Kidney (tissue), 14 donors: Measurements from ENCODE around the gene HLX. TPM values are rescaled to one million over a fixed set of nuclear protein-coding genes. Genes with fewer than 3 reads are reported as not detected.

ENCODE experiments used
- DNase-seq, 5 donors: peaks; one replicate each; pipeline ENCODE4 v3.0.0-alpha.2; 2013 to 2020
- FAIRE-seq: peaks from 2 replicates; lab custom pipeline; 2012; peaks lifted over from hg19 to GRCh38; lab: Jason Lieb, UNC
- H3K27ac ChIP-seq, 2 donors: one replicate each; pipeline ENCODE4 v1.7.0; 2013; ENCODE audit warnings: low read depth in 2 of 2, low read length in 2 of 2, inconsistent platforms in 1 of 2
- H3K27me3 ChIP-seq: one replicate; pipeline ENCODE4 v1.7.1; 2013; ENCODE audit warnings: low read length, inconsistent platforms; ENCODE audit not compliant: control insufficient read depth, insufficient read depth
- H3K36me3 ChIP-seq, 3 donors: one replicate each; pipeline versions ENCODE4 v1.7.0 to v1.7.1; 2013; ENCODE audit warnings: low read length in 3 of 3, control low read depth in 1 of 3, inconsistent platforms in 1 of 3; ENCODE audit not compliant: insufficient read depth in 3 of 3, control insufficient read depth in 2 of 3
- H3K4me1 ChIP-seq, 3 donors: one replicate each; pipeline versions ENCODE4 v1.7.0 to v1.7.1; 2013; ENCODE audit warnings: low read length in 3 of 3, inconsistent platforms in 1 of 3, low read depth in 1 of 3; ENCODE audit not compliant: control insufficient read depth in 2 of 3, insufficient read depth in 2 of 3
- H3K4me3 ChIP-seq, 3 donors: one replicate each; pipeline versions ENCODE4 v1.7.0 to v1.8.1; 2013; ENCODE audit warnings: low read length in 3 of 3, control low read depth in 1 of 3, inconsistent platforms in 1 of 3
- H3K9ac ChIP-seq, 3 donors: one replicate each; pipeline versions ENCODE4 v1.7.0 to v1.7.1; 2013; ENCODE audit warnings: low read length in 3 of 3, control low read depth in 1 of 3, inconsistent platforms in 1 of 3
- H3K9me3 ChIP-seq, 3 donors: one replicate each; pipeline versions ENCODE4 v1.7.0 to v1.7.1; 2013; ENCODE audit warnings: low read length in 3 of 3, control low read depth in 1 of 3, inconsistent platforms in 1 of 3; ENCODE audit not compliant: control insufficient read depth in 2 of 3, insufficient read depth in 1 of 3
- intact Hi-C: fragments of 100-400 bp; cut with DNase I; formaldehyde crosslinking; loops from one replicate; pipeline ENCODE4 v1.11.1; 2022
- polyA plus RNA-seq: library from polyadenylated mRNA; stranded (reverse); fragments of 350-450 nt; fragmentation: Illumina TruSeq; extraction: RNeasy Lipid Tissue Mini Kit (QIAGEN cat#74804); gene quantifications from one replicate; pipeline ENCODE4 v1.2.3, GENCODE V29; 2014; ENCODE audit warnings: low read depth, low replicate concordance; ENCODE audit not compliant: insufficient read depth
- total RNA-seq: library from RNA; stranded (reverse); fragmentation: NEBNext Ultra II Directional; extraction: Animal tissue kit (Norgen Biotek cat#: 25700); gene quantifications from one replicate; pipeline ENCODE4 v1.2.1, GENCODE V29; 2021
- TF ChIP-seq, protein P1 (sequence below): IDR thresholded peaks from 3 replicates; pipeline ENCODE4 v1.5.1; 2012; ENCODE audit warnings: mild to moderate bottlenecking, moderate library complexity, borderline replicate concordance; ENCODE audit not compliant: insufficient read depth; ENCODE audit errors: extremely low read depth
- donor health status: control.
- donor health status: control.
- donor health status: control.
- donor health status: control.
- donor health status: control.
- donor health status: DM: yes; HTN: yes; CAD: no.
- donor health status: Normal renal cell carcinoma (clear cell type).

HLX gene
- total and polyA plus RNA-seq, 2 donors from 2014 or later: 4.7 to 8.2 TPM

GRCh38 chr1:220880362-220880670 is 1.1 kb downstream of the HLX start:
- TF ChIP-seq, protein P1, sequence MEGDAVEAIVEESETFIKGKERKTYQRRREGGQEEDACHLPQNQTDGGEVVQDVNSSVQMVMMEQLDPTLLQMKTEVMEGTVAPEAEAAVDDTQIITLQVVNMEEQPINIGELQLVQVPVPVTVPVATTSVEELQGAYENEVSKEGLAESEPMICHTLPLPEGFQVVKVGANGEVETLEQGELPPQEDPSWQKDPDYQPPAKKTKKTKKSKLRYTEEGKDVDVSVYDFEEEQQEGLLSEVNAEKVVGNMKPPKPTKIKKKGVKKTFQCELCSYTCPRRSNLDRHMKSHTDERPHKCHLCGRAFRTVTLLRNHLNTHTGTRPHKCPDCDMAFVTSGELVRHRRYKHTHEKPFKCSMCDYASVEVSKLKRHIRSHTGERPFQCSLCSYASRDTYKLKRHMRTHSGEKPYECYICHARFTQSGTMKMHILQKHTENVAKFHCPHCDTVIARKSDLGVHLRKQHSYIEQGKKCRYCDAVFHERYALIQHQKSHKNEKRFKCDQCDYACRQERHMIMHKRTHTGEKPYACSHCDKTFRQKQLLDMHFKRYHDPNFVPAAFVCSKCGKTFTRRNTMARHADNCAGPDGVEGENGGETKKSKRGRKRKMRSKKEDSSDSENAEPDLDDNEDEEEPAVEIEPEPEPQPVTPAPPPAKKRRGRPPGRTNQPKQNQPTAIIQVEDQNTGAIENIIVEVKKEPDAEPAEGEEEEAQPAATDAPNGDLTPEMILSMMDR: no peak
- DNase-seq: no peak
- H3K4me3 ChIP-seq: peak overlapping the region in 2 of 3 donors; percentile 33 to 48
- no peak for FAIRE-seq
- peaks cover 58% of the 10 kb centered on the region for H3K27me3 ChIP-seq
- H3K4me1 ChIP-seq: peaks cover 0 to 5% (median 0%) of the 10 kb centered on the region in 3 donors
- no peaks in the 10 kb centered on the region for H3K36me3 ChIP-seq
- peak overlapping the region; percentile 83 to 85 for H3K27ac ChIP-seq
- H3K9ac ChIP-seq: peak overlapping the region in 2 of 3 donors; percentile 22 to 54
- intact Hi-C loops: no loop called here
- H3K9me3 ChIP-seq: no peaks in the 10 kb centered on the region

DNA sequence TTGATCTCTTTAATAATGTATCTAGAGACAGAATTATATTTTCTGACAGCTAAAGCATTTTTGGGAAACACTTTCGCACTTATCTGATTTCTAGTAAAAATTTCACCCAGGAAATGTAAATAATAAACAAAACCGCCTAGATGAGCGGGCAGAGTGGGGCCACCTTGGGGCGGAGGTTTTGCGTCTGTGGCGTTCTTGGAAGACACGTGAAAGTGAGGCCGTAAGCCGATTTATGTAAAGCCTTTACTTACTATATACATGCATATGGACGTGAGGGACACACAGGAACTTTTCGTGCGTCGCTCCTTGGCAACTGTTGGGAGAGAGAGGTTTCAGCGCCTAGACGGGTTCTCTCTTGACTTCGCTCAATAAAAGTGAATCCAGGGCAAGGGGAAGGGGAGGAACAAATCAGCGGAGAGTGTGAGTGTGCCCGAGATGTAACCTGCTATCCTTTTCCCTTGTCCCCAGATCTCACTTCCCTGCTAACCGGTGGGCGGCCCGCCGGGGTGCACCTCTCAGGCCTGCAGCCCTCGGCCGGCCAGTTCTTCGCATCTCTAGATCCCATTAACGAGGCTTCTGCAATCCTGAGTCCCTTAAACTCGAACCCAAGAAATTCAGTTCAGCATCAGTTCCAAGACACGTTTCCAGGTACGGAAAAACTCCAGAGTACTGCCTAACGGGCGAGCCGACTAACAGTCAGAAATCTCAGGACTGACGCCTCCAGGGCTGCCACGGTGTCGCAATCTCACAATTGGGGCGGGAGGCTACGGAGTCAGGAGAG is 1.7 kb downstream of the HLX start:
- Histone ChIP-seq H3K27ac (peak overlapping the region in 1 of 2 donors; percentile 69), H3K9ac (peak overlapping the region in 1 of 3 donors; percentile 54), H3K9me3 (no peaks in the 10 kb centered on the region), H3K27me3 (peaks cover 61% of the 10 kb centered on the region), H3K4me3 (peak overlapping the region in 2 of 3 donors; percentile 48 to 50), H3K4me1 (peaks cover 0 to 5% (median 0%) of the 10 kb centered on the region in 3 donors), H3K36me3 (no peaks in the 10 kb centered on the region)
- DNase-seq (peak in 4 of 5 donors; percentile 56 to 84 (median 69)), FAIRE-seq (no peak)
- intact Hi-C loops: no loop called here
- TF ChIP-seq, protein P1: no peak

DNA sequence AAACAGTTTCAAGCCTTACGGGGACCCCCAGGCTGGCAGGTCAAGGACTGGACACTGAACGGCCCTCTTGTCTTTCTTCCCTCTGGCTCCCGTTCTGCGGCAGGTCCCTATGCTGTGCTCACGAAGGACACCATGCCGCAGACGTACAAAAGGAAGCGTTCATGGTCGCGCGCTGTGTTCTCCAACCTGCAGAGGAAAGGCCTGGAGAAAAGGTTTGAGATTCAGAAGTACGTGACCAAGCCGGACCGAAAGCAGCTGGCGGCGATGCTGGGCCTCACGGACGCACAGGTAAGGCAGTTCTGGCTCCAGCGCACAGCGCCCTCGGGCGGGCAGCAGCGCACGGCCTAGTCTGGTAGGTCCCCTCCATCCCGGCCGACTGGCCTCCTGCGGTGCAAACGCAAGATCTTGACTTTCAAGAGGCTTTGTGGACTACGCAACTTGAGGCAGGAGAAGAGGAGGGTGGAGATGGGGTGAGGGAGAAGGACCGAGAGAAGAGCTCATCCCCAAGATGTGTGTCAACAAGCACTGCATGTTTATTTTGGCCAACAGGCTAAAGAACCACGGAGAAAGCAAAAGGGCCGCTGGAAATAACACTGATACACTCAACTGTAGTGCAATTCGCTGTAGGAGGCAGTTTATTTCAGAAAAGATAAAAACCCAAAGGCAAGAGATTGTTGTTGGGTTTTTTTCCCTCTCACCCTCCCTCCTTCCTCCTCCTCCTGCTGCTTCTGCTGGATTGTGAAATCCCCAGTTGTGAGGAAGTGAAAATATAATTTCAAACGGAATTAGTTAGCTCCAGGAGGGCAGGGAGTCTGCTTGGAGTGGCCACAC is 3.0 kb downstream of the HLX start:
- Histone ChIP-seq H3K27ac (no peak overlapping the region), H3K4me1 (peaks cover 0 to 5% (median 0%) of the 10 kb centered on the region in 3 donors), H3K4me3 (peak overlapping the region in 2 of 3 donors; percentile 23 to 48), H3K9ac (no peak overlapping the region), H3K27me3 (peaks cover 69% of the 10 kb centered on the region), H3K36me3 (no peaks in the 10 kb centered on the region), H3K9me3 (no peaks in the 10 kb centered on the region)
- DNase-seq: peak in 4 of 5 donors; percentile 68 to 77 (median 70)
- TF ChIP-seq, protein P1: no peak
- no peak for FAIRE-seq
- intact Hi-C loops: no loop called here
